Ureter (tissue), 1 donor: Measurements from ENCODE around the gene ALKBH6. TPM values are rescaled to one million over a fixed set of nuclear protein-coding genes. Genes with fewer than 3 reads are reported as not detected.
A peak's percentile ranks its signal among the peaks of the same experiment; 100 is the strongest.

ENCODE experiments used
- DNase-seq: peaks from one replicate; pipeline ENCODE4 v3.0.0-alpha.2; 2020; ENCODE audit warnings: low spot score
- total RNA-seq: library from RNA; stranded (reverse); gene quantifications from one replicate; pipeline ENCODE4 v1.2.4, GENCODE V29; 2023
- donor health status: DM: yes; HTN: yes; CAD: no.

Gene ALKBH6
- total RNA-seq, 1 donor from 2014 or later = 23.8 TPM

GRCh38 chr19:36030264-36031148, 16.5 kb upstream of the ALKBH6 start:
- DNase-seq = no peak

GRCh38 chr19:36028313-36029041, 14.5 kb upstream of the ALKBH6 start:
- no peak for DNase-seq

- no peak for DNase-seq
Observed at GRCh38 chr19:36027696-36028095, 13.7 kb upstream of the ALKBH6 start.

DNA sequence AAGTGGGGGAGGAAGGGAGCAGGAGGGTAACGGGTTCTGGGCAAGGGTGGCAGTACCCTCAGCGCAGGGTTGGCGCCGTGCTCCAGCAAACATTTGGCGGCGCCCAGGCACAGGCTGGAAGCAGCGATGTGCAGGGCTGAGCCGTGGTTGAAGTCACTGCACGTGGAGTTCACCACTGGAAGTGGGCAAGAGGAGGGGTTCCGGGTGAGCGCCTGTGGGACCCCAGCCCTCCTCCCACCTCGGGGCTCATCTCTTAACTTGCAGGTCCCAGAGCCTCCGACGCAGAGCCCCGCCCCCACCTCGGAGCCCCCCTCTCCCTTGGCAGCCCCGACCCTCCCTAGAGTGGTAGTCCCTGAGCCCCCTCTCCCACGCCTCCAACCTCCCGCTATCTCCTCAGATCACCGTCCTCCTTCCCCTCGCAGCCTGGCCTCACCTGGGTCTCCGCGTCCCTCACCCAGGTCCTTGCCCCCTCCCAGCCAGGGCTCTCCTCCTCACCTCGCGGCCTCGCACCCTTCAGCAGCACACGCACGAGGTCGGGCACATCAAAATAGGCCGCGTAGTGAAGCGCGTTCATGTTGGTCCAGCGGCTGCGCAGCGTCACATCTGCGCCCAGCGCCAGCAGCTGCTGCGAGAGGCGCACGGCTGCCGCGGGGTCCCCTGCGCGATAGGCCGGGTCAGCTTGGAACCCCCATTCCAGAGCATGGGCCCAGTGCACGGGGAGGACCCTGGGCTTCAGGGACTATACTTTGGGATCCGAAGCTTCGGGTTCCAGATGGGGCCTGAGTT, 12.3 kb upstream of the ALKBH6 start:
- no peak for DNase-seq

GRCh38 chr19:36025541-36025940, 11.5 kb upstream of the ALKBH6 start:
- DNase-seq = no peak

DNA sequence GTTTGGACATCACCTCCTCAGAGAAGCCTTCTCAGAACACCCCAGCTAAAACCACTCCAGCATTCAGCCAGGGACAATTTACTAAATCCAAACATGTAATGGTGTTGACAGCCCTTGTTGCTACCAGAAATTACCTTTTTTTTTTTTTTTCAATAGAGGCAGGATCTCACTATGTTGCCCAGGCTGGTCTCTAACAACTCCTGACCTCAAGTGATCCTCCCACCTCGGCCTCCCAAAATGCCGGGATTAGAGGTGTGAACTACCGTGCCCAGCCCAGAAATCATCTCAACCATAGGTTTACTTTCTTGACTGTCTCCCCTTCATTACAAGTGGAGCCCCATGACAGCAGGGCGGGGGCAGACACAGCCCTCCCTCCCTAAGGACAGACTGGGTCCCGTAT, 9.4 kb upstream of the ALKBH6 start:
- DNase-seq = no peak

GRCh38 chr19:36019061-36019670, 5.2 kb upstream of the ALKBH6 start:
- no peak for DNase-seq

GRCh38 chr19:36013280-36014011, 567 bp downstream of the ALKBH6 start:
- DNase-seq = no peak

- DNase-seq = no peak
Observed at GRCh38 chr19:36010402-36010801, 3.6 kb downstream of the ALKBH6 start.

- no peak for DNase-seq
Observed at GRCh38 chr19:36009633-36010379, 4.2 kb downstream of the ALKBH6 start.

GRCh38 chr19:36009220-36009619, 4.8 kb downstream of the ALKBH6 start:
- no peak for DNase-seq

DNA sequence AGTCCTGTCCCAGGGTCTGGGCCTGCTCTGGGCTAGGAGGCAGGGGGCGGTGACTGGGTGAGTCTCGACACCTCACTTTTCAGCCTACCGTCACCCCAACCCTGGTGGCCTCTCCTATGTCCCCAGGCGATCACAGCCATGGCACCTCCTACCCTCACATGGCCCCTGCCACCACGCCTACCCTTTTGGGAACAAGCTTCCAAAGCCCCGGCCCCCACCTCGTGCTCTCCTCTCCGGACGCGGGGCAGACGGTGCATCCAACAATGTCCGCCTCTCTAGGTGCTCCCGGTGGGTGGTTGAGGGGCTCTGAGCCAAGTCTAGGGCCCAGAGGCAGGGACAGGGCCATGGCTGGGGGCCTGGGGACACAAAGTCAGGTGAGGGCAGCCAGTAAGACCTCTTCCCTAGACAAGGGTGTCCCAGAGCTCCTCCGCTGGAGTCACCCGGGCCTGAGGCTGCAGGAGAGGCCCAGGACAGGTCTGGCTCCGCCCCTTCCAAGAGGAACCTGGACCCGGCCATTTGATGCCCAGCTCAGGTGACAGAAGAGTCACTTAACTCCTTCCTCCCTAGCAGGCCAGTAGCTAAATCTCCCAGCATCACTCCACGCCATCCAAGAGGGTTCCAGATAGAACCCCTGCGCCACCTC, 5.6 kb downstream of the ALKBH6 start, which contains the start of gene SYNE4:
TSS of gene SYNE4 (minus strand) at position 478 of the 643 bp plus-strand sequence. CDS start at position 346, 132 bp downstream.
- no peak for DNase-seq

- no peak for DNase-seq
Observed at GRCh38 chr19:36006955-36007354, 7.1 kb downstream of the ALKBH6 start.

- no peak for DNase-seq
Observed at GRCh38 chr19:36003284-36003683, 10.7 kb downstream of the ALKBH6 start.

- DNase-seq = no peak
Observed at GRCh38 chr19:36001605-36002004, 12.4 kb downstream of the ALKBH6 start.

GRCh38 chr19:35996777-35997176, 17.2 kb downstream of the ALKBH6 start:
- no peak for DNase-seq

DNA sequence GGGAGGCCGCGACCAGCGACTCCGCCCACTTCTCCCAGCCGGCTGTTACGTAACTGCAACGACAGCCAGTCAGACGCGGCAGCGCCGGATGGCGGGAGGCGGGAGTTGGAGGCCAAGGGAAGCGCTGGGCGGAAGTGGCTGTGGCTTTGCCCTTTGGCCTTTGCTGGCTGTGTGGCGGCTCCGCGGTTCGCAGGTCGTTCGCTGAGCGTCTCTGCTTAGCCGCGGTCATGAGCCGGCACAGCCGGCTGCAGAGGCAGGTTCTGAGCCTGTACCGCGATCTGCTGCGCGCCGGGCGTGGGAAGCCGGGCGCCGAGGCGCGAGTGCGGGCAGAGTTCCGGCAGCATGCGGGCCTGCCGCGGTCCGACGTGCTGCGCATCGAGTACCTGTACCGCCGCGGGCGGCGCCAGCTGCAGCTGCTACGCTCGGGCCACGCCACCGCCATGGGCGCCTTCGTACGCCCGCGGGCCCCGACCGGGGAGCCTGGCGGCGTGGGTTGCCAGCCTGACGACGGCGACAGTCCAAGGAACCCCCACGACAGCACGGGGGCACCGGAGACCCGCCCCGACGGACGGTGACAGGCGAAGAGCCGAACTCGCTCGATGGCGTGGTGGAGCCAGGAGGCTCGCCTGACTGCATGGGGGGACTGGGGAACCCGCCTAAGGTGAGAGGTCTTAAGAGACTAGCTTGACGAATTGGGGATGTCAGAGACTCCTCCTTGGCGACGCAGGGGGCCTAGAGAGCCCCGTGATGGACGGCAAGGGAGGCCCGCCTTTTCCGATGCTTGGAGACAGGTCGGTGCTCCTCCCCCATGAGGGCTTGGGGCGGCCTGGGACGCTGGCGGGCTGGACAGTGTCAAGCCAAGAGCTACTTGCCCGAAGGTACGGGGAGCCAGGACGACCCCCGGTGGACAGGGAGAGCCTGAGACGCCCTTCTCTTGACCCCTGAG, 18.7 kb downstream of the ALKBH6 start, which contains the start of gene SDHAF1:
TSS of gene SDHAF1 (plus strand) at position 141 of the 946 bp plus-strand sequence. CDS start at position 228, 87 bp downstream.
- DNase-seq = peak; percentile 97

GRCh38 chr19:35993923-35994598, 20.0 kb downstream of the ALKBH6 start:
- DNase-seq = no peak
